HG02610 (cell line): ENCODE results near the gene VGLL4.

Experiments used
- ATAC-seq: cut with Tn5 transposase; IDR thresholded peaks from one replicate; pipeline ENCODE4 v1.9.1; 2021; ENCODE audit warnings: mild to moderate bottlenecking, moderate library complexity; ENCODE audit not compliant: unreplicated experiment

VGLL4 gene

GRCh38 chr3:11566916-11567315 is 76.8 kb downstream of the VGLL4 start:
- ATAC-seq, result no peak

- ATAC-seq, result no peak
Observed at GRCh38 chr3:11566478-11566877, 77.2 kb downstream of the VGLL4 start.

- no peak for ATAC-seq
Observed at GRCh38 chr3:11565932-11566331, 77.8 kb downstream of the VGLL4 start.

GRCh38 chr3:11565492-11565891 is 78.2 kb downstream of the VGLL4 start:
- ATAC-seq, result no peak

- ATAC-seq, result no peak
Observed at GRCh38 chr3:11565072-11565471, 78.6 kb downstream of the VGLL4 start.

- no peak for ATAC-seq
Observed at GRCh38 chr3:11564577-11565001, 79.1 kb downstream of the VGLL4 start.

- no peak for ATAC-seq
Observed at GRCh38 chr3:11563865-11564185, 79.9 kb downstream of the VGLL4 start.

GRCh38 chr3:11563159-11563864 is 80.4 kb downstream of the VGLL4 start:
- no peak for ATAC-seq

- no peak for ATAC-seq
Observed at GRCh38 chr3:11562277-11562881, 81.3 kb downstream of the VGLL4 start.

- ATAC-seq, result no peak
Observed at GRCh38 chr3:11560746-11561145, 83.0 kb downstream of the VGLL4 start.

GRCh38 chr3:11559816-11560633 is 83.7 kb downstream of the VGLL4 start:
- no peak for ATAC-seq

- no peak for ATAC-seq
Observed at GRCh38 chr3:11558918-11559815, 84.5 kb downstream of the VGLL4 start.

- ATAC-seq, result no peak
Observed at GRCh38 chr3:11558411-11558903, 85.3 kb downstream of the VGLL4 start.

GRCh38 chr3:11558002-11558401 is 85.7 kb downstream of the VGLL4 start:
- ATAC-seq, result no peak

GRCh38 chr3:11556851-11557644 is 86.7 kb downstream of the VGLL4 start:
- ATAC-seq, result no peak

GRCh38 chr3:11555881-11556633 is 87.7 kb downstream of the VGLL4 start:
- ATAC-seq, result no peak

GRCh38 chr3:11555211-11555782 is 88.4 kb downstream of the VGLL4 start:
- ATAC-seq, result no peak

- no peak for ATAC-seq
Observed at GRCh38 chr3:11554666-11555065, 89.0 kb downstream of the VGLL4 start.

- no peak for ATAC-seq
Observed at GRCh38 chr3:11554236-11554610, 89.5 kb downstream of the VGLL4 start.
